SK-N-SH treated with all-trans-retinoic acid at 6 μM for 48 hours (cell line): ENCODE data around the gene ATRN.

Source experiments
- ATAC-seq: fragments of 200-7000 bp; cut with Tn5 transposase; 3 replicates; pipeline ENCODE4 v1.9.1; 2020; ENCODE audit warnings: mild to moderate bottlenecking, moderate library complexity
- ARNTL ChIP-seq: fragments of 450-650 bp; formaldehyde crosslinking; IDR thresholded peaks from 2 replicates; pipeline ENCODE4 v1.5.0; 2020; ENCODE audit warnings: low read depth, mild to moderate bottlenecking, moderate library complexity, borderline replicate concordance
- BACH2 ChIP-seq: fragments of 250-450 bp; sonication (Bioruptor Pico); IDR thresholded peaks from 2 replicates; pipeline ENCODE4 v1.9.0; 2021; ENCODE audit warnings: mild to moderate bottlenecking, borderline replicate concordance
- CREB5 ChIP-seq: fragments of 250-450 bp; sonication (Bioruptor Pico); IDR thresholded peaks from 2 replicates; pipeline ENCODE4 v1.5.1; 2020; ENCODE audit warnings: low read depth, mild to moderate bottlenecking, moderate library complexity
- CSDC2 ChIP-seq: fragments of 250-450 bp; sonication (Bioruptor Pico); IDR thresholded peaks from 2 replicates; pipeline ENCODE4 v1.5.0; 2020; ENCODE audit warnings: mild to moderate bottlenecking, moderate library complexity
- ESRRG ChIP-seq: fragments of 250-450 bp; sonication (Bioruptor Pico); IDR thresholded peaks from 2 replicates; pipeline ENCODE4 v1.6.1; 2021; ENCODE audit warnings: mild to moderate bottlenecking
- GLIS3 ChIP-seq: fragments of 250-450 bp; sonication (Bioruptor Pico); IDR thresholded peaks from 2 replicates; pipeline ENCODE4 v1.5.0; 2020; ENCODE audit warnings: mild to moderate bottlenecking, moderate library complexity
- ISL1 ChIP-seq: fragments of 250-450 bp; sonication (Bioruptor Pico); IDR thresholded peaks from 2 replicates; pipeline ENCODE4 v2.1.2; 2022; ENCODE audit warnings: mild to moderate bottlenecking, moderate library complexity
- PATZ1 ChIP-seq: fragments of 250-450 bp; sonication (Bioruptor Pico); IDR thresholded peaks from 2 replicates; pipeline ENCODE4 v1.8.0; 2020; ENCODE audit warnings: mild to moderate bottlenecking, moderate library complexity, borderline replicate concordance
- POU6F1 ChIP-seq: fragments of 250-450 bp; sonication (Bioruptor Pico); IDR thresholded peaks from 2 replicates; pipeline ENCODE4 v1.8.0; 2021; ENCODE audit warnings: low read depth, mild to moderate bottlenecking, moderate library complexity, borderline replicate concordance
- PPARA ChIP-seq: fragments of 250-450 bp; sonication (Bioruptor Pico); IDR thresholded peaks from 2 replicates; pipeline ENCODE4 v1.5.0; 2020; ENCODE audit warnings: mild to moderate bottlenecking, borderline replicate concordance
- RARB ChIP-seq: fragments of 250-450 bp; sonication (Bioruptor Pico); IDR thresholded peaks from 2 replicates; pipeline ENCODE4 v1.8.0; 2021; ENCODE audit warnings: mild to moderate bottlenecking, moderate library complexity
- SNAI2 ChIP-seq: fragments of 250-450 bp; sonication (Bioruptor Pico); IDR thresholded peaks from 2 replicates; pipeline ENCODE4 v1.5.0; 2020; ENCODE audit warnings: mild to moderate bottlenecking, moderate library complexity
- TOX ChIP-seq: fragments of 250-450 bp; sonication (Bioruptor Pico); IDR thresholded peaks from 2 replicates; pipeline ENCODE4 v1.8.0; 2021; ENCODE audit warnings: mild to moderate bottlenecking, moderate library complexity, borderline replicate concordance
- TSHZ2 ChIP-seq: fragments of 250-450 bp; sonication (Bioruptor Pico); IDR thresholded peaks from 2 replicates; pipeline ENCODE4 v1.5.0; 2020; ENCODE audit warnings: mild to moderate bottlenecking, moderate library complexity
- ZC3H10 ChIP-seq: fragments of 250-450 bp; sonication (Bioruptor Pico); IDR thresholded peaks from 2 replicates; pipeline ENCODE4 v1.5.1; 2021; ENCODE audit warnings: mild to moderate bottlenecking, moderate library complexity
- ZFP3 ChIP-seq: fragments of 250-450 bp; sonication (Bioruptor Pico); IDR thresholded peaks from 2 replicates; pipeline ENCODE4 v1.5.0; 2020; ENCODE audit warnings: mild to moderate bottlenecking, moderate library complexity
- ZFP30 ChIP-seq: fragments of 450-650 bp; formaldehyde crosslinking; IDR thresholded peaks from 2 replicates; pipeline ENCODE4 v1.5.0; 2022; ENCODE audit warnings: mild to moderate bottlenecking, moderate library complexity
- ZNF70 ChIP-seq: fragments of 450-650 bp; formaldehyde crosslinking; IDR thresholded peaks from 2 replicates; pipeline ENCODE4 v1.5.0; 2020; ENCODE audit warnings: mild to moderate bottlenecking, moderate library complexity
- ZNF8 ChIP-seq: fragments of 450-650 bp; formaldehyde crosslinking; IDR thresholded peaks from 2 replicates; pipeline ENCODE4 v1.5.0; 2020; ENCODE audit warnings: mild to moderate bottlenecking, moderate library complexity

Gene ATRN

GRCh38 chr20:3691897-3692296 lies 221.1 kb downstream of the ATRN start (continued):
- no peak for TF ChIP-seq CREB5 (CRISPR knock-in tag)
- TF ChIP-seq ZNF8 (CRISPR knock-in tag): no peak
- no peak for TF ChIP-seq GLIS3
- TF ChIP-seq ZNF70: no peak

- ATAC-seq: no peak
- no peak for TF ChIP-seq ZFP3 (CRISPR knock-in tag)
- TF ChIP-seq SNAI2 (CRISPR knock-in tag): no peak
- no peak for TF ChIP-seq ZNF8 (CRISPR knock-in tag)
- no peak for TF ChIP-seq ISL1 (CRISPR knock-in tag)
- no peak for TF ChIP-seq RARB (CRISPR knock-in tag)
- TF ChIP-seq PPARA: no peak
- TF ChIP-seq TOX (CRISPR knock-in tag): no peak
- TF ChIP-seq ZFP30: no peak
- no peak for TF ChIP-seq ARNTL
- no peak for TF ChIP-seq TSHZ2
- no peak for TF ChIP-seq ESRRG (CRISPR knock-in tag)
- TF ChIP-seq POU6F1 (CRISPR knock-in tag): no peak
- no peak for TF ChIP-seq CSDC2 (CRISPR knock-in tag)
- TF ChIP-seq BACH2 (CRISPR knock-in tag): no peak
- no peak for TF ChIP-seq PATZ1 (CRISPR knock-in tag)
These were observed 222.0 kb downstream of the ATRN start for GRCh38 chr20:3692706-3693294.

GRCh38 chr20:3693376-3693775 lies 222.6 kb downstream of the ATRN start:
- no peak for ATAC-seq
- TF ChIP-seq BACH2 (CRISPR knock-in tag) (no peak), CSDC2 (CRISPR knock-in tag) (no peak), POU6F1 (CRISPR knock-in tag) (no peak), CREB5 (CRISPR knock-in tag) (no peak), ZNF70 (no peak), SNAI2 (CRISPR knock-in tag) (no peak), ZNF8 (CRISPR knock-in tag) (no peak), ZC3H10 (CRISPR knock-in tag) (no peak)
